Testis (tissue), 2 donors: ENCODE measurements around the gene CDKL4.

ENCODE experiments used
- CTCF ChIP-seq, 3 experiments: fragments of 450-650 bp in 2 of 3; fragments of 200-600 bp in 1 of 3; sonication (generic) in 1 of 3; IDR thresholded peaks; one replicate each; pipeline ENCODE4 v1.5.1; 2016 to 2019; ENCODE audit warnings: antibody characterized with exemption in 3 of 3, mild to moderate bottlenecking in 2 of 3, moderate library complexity in 1 of 3
- POLR2A ChIP-seq: fragments of 450-650 bp; IDR thresholded peaks from one replicate; pipeline ENCODE4 v1.6.1; 2017; ENCODE audit warnings: antibody characterized with exemption, mild to moderate bottlenecking, moderate library complexity

- no peak for TF ChIP-seq CTCF (IDR thresholded peaks at IDR 0.05)
- no peak for TF ChIP-seq POLR2A
These were observed 16.3 kb upstream of the CDKL4 start for GRCh38 chr2:39260087-39260486.
